HEK293T (cell line): Measurements from ENCODE around the gene PAQR3.

Experiments used
- SUZ12 ChIP-seq: fragments of 450-650 bp; IDR thresholded peaks from 2 replicates; pipeline ENCODE4 v1.6.1; 2016; ENCODE audit warnings: mild to moderate bottlenecking
- ZNF384 ChIP-seq: fragments of 450-650 bp; IDR thresholded peaks from 2 replicates; pipeline ENCODE4 v1.6.1; 2016

- no peak for TF ChIP-seq SUZ12
- TF ChIP-seq ZNF384: no peak
These were observed 36.6 kb upstream of the PAQR3 start for GRCh38 chr4:78975865-78976264.
